Measurements from ENCODE around the gene TMEM14B. TPM values are rescaled to one million over a fixed set of nuclear protein-coding genes. Genes with fewer than 3 reads are reported as not detected.

Gene TMEM14B
- total and polyA plus RNA-seq, 9 of the 15 experiments (the other 6 are each of a cell fraction or from before 2014, with no cell fraction given), result 174 to 862 (median 263) TPM

DNA sequence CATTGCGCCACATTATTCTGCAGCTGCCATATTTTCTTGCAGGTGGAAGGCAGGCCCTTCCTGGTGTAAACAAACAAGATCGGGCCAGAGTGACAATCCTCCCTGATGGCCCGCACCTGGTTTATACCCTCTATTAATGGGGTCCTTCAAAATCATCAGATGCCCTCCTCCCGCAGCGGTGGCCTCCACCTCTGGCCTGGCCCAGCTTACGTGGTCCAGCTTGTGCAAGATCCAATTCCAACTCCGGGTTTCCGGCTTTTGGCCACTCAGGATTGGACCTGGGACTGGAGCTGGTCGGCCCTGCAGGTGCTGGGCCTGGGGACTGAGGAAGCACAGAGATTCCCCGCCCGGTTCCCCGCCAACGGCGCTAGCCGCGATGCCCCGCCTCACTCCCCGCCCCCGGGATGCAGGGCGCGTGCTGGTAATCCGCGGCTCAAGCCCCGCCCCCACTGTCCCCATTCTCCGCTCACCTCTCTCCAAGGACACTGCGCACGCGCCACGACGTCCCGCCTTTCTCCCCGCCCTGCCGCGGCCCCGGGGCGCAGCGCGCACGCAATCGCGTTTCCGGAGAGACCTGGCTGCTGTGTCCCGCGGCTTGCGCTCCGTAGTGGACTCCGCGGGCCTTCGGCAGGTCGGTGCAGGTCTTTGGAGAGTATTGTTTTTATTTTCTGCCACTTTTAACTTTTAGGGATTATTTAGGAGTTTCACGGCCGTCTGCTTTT is at the start of gene TMEM14B (continued):
- TF ChIP-seq, protein P1, sequence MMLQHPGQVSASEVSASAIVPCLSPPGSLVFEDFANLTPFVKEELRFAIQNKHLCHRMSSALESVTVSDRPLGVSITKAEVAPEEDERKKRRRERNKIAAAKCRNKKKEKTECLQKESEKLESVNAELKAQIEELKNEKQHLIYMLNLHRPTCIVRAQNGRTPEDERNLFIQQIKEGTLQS (IDR thresholded peaks at IDR 0.05), result peak; percentile 49; the same call in 1 of the 2 replicates
- TF ChIP-seq, protein P1 (CRISPR knock-in tag; conservative IDR thresholded peaks at IDR 0.05), result no peak; the same call in 1 of the 2 replicates
- no peak for TF ChIP-seq XRCC5 (IDR thresholded peaks at IDR 0.05; ENCODE audit: low read depth, low read length)
- TF ChIP-seq TEAD4 (IDR thresholded peaks at IDR 0.05; ENCODE audit: low read length), result peak; percentile 14
- TF ChIP-seq TEAD4 (CRISPR knock-in tag; IDR thresholded peaks at IDR 0.05; ENCODE audit: borderline replicate concordance), result no peak
- TF ChIP-seq, protein P2, sequence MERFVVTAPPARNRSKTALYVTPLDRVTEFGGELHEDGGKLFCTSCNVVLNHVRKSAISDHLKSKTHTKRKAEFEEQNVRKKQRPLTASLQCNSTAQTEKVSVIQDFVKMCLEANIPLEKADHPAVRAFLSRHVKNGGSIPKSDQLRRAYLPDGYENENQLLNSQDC (CRISPR knock-in tag; IDR thresholded peaks at IDR 0.05), result no peak
- no peak for TF ChIP-seq HNRNPK (IDR thresholded peaks at IDR 0.05; ENCODE audit: low read depth, low read length, poor library complexity, severe bottlenecking)
- TF ChIP-seq RBBP5 (IDR thresholded peaks at IDR 0.05; ENCODE audit: borderline replicate concordance, insufficient read depth, low read length, poor library complexity, severe bottlenecking), result peak; percentile 88
- no peak; the same call in 1 of the 2 replicates for TF ChIP-seq ZNF589 (CRISPR knock-in tag; IDR thresholded peaks at IDR 0.05; ENCODE audit: low read depth)
- TF ChIP-seq, protein P3, sequence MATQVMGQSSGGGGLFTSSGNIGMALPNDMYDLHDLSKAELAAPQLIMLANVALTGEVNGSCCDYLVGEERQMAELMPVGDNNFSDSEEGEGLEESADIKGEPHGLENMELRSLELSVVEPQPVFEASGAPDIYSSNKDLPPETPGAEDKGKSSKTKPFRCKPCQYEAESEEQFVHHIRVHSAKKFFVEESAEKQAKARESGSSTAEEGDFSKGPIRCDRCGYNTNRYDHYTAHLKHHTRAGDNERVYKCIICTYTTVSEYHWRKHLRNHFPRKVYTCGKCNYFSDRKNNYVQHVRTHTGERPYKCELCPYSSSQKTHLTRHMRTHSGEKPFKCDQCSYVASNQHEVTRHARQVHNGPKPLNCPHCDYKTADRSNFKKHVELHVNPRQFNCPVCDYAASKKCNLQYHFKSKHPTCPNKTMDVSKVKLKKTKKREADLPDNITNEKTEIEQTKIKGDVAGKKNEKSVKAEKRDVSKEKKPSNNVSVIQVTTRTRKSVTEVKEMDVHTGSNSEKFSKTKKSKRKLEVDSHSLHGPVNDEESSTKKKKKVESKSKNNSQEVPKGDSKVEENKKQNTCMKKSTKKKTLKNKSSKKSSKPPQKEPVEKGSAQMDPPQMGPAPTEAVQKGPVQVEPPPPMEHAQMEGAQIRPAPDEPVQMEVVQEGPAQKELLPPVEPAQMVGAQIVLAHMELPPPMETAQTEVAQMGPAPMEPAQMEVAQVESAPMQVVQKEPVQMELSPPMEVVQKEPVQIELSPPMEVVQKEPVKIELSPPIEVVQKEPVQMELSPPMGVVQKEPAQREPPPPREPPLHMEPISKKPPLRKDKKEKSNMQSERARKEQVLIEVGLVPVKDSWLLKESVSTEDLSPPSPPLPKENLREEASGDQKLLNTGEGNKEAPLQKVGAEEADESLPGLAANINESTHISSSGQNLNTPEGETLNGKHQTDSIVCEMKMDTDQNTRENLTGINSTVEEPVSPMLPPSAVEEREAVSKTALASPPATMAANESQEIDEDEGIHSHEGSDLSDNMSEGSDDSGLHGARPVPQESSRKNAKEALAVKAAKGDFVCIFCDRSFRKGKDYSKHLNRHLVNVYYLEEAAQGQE (IDR thresholded peaks at IDR 0.05; ENCODE audit: borderline replicate concordance), result no peak; the same call in none of the 2 replicates
- TF ChIP-seq, protein P3 (CRISPR knock-in tag; IDR thresholded peaks at IDR 0.05; ENCODE audit: low read depth), result 0 out of 2 replicates have a peak, but pooled peaks have one; percentile 31
- peak; percentile 22; the same call in 1 of the 2 replicates for TF ChIP-seq TAF7 (tag; IDR thresholded peaks at IDR 0.05)
- TF ChIP-seq ZNF24 (IDR thresholded peaks at IDR 0.05), result no peak; the same call in 1 of the 2 replicates
- TF ChIP-seq, protein P4, sequence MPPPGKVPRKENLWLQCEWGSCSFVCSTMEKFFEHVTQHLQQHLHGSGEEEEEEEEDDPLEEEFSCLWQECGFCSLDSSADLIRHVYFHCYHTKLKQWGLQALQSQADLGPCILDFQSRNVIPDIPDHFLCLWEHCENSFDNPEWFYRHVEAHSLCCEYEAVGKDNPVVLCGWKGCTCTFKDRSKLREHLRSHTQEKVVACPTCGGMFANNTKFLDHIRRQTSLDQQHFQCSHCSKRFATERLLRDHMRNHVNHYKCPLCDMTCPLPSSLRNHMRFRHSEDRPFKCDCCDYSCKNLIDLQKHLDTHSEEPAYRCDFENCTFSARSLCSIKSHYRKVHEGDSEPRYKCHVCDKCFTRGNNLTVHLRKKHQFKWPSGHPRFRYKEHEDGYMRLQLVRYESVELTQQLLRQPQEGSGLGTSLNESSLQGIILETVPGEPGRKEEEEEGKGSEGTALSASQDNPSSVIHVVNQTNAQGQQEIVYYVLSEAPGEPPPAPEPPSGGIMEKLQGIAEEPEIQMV (tag; conservative IDR thresholded peaks at IDR 0.05; ENCODE audit: low read depth), result no peak
- 0 out of 2 replicates have a peak, but pooled peaks have one; percentile 22 for TF ChIP-seq HIVEP1 (CRISPR knock-in tag; IDR thresholded peaks at IDR 0.05)
